Panc1 (cell line): ENCODE results near the gene ZFHX3. TPM values are rescaled to one million over a fixed set of nuclear protein-coding genes. Genes with fewer than 3 reads are reported as not detected.

Experiments used
- ATAC-seq: fragments of 200-7000 bp; cut with Tn5 transposase; 2 replicates; pipeline ENCODE4 v1.9.1; 2020; ENCODE audit warnings: mild to moderate bottlenecking, moderate library complexity
- BruUV-seq: library from RNA; stranded (reverse); fragments of 400-500 nt; replicated peaks from 2 replicates; lab custom pipeline; 2021; lab: Mats Ljungman, UMichigan
- CTCF ChIA-PET: fragments of 300-600 bp; sonication (Branson Sonifier 250); formaldehyde crosslinking; loops from one replicate; lab custom pipeline; 2022; ENCODE audit warnings: antibody characterized with exemption; lab: Charles Lee
- POLR2A ChIA-PET: fragments of 300-600 bp; sonication (Branson Sonifier 250); formaldehyde crosslinking; loops from one replicate; lab custom pipeline; 2022; ENCODE audit warnings: antibody characterized with exemption; lab: Charles Lee
- DNase-seq: peaks from one replicate; pipeline ENCODE4 v3.0.0-alpha.2; 2010; ENCODE audit warnings: low read depth, low spot score
- H3K27ac ChIP-seq: 2 replicates; pipeline ENCODE4 v1.5.1; 2011; ENCODE audit warnings: mild to moderate bottlenecking, low read length, inconsistent platforms
- H3K27me3 ChIP-seq: fragments of 200-500 bp; sonication (Bioruptor generic); 2 replicates; pipeline ENCODE4 v1.6.0; 2014; ENCODE audit warnings: low read length, inconsistent platforms; ENCODE audit not compliant: control insufficient read depth, insufficient read depth
- H3K36me3 ChIP-seq: fragments of 200-500 bp; sonication (Bioruptor generic); 2 replicates; pipeline ENCODE4 v1.5.1; 2014; ENCODE audit warnings: inconsistent platforms, mild to moderate bottlenecking, low read length, moderate library complexity; ENCODE audit not compliant: control insufficient read depth, insufficient read depth
- H3K4me1 ChIP-seq: 2 replicates; pipeline ENCODE4 v1.5.1; 2011; ENCODE audit warnings: inconsistent platforms, mild to moderate bottlenecking, low read length, moderate library complexity; ENCODE audit not compliant: control insufficient read depth, insufficient read depth
- H3K4me3 ChIP-seq, 2 experiments: 2 replicates each; pipeline ENCODE4 v1.5.1; 2011 to 2012; ENCODE audit warnings: low read depth in 2 of 2, low read length in 2 of 2, mild to moderate bottlenecking in 2 of 2, inconsistent platforms in 1 of 2, moderate library complexity in 1 of 2
- H3K9me3 ChIP-seq: fragments of 200-500 bp; sonication (Bioruptor generic); 2 replicates; pipeline ENCODE4 v1.5.1; 2014; ENCODE audit warnings: low read depth, mild to moderate bottlenecking, inconsistent platforms, low read length, moderate library complexity; ENCODE audit not compliant: control insufficient read depth, insufficient read depth
- POLR2AphosphoS5 ChIP-seq: IDR thresholded peaks from 2 replicates; pipeline ENCODE4 v1.6.1; 2012; ENCODE audit warnings: mild to moderate bottlenecking, low read depth, low read length, moderate library complexity
- SIN3A ChIP-seq: IDR thresholded peaks from 2 replicates; pipeline ENCODE4 v1.6.1; 2012; ENCODE audit warnings: low read depth, mild to moderate bottlenecking, low read length, moderate library complexity, borderline replicate concordance; ENCODE audit not compliant: insufficient read depth
- TCF7L2 ChIP-seq: IDR thresholded peaks from 2 replicates; pipeline ENCODE4 v1.6.1; 2011; ENCODE audit warnings: mild to moderate bottlenecking, low read depth, low read length, inconsistent platforms
- in situ Hi-C: cut with HindIII; loops from 2 replicates; pipeline ENCODE4 v1.10.0; 2016; ENCODE audit warnings: low sequenced_read_pairs, low pct_unique_long_range_greater_than_20kb
- intact Hi-C: fragments of 100-400 bp; cut with micrococcal nuclease; formaldehyde crosslinking; loops from one replicate; pipeline ENCODE4 v1.10.0; 2022; ENCODE audit not compliant: unreplicated experiment
- total RNA-seq: library from RNA; stranded (reverse); gene quantifications from one replicate; pipeline ENCODE4 v1.2.1, GENCODE V29; 2021; ENCODE audit not compliant: unreplicated experiment
- TF ChIP-seq, protein P1 (sequence below), 2 experiments: IDR thresholded peaks; 2 replicates each; pipeline ENCODE4 v1.6.1; 2011 to 2012; ENCODE audit warnings: low read depth in 2 of 2, control low read depth in 1 of 2, low read length in 1 of 2, mild to moderate bottlenecking in 1 of 2, moderate library complexity in 1 of 2; ENCODE audit not compliant: insufficient read depth in 1 of 2
- TF ChIP-seq, protein P2 (sequence below): fragments of 450-650 bp; IDR thresholded peaks from 2 replicates; pipeline ENCODE4 v1.5.1; 2017; ENCODE audit warnings: mild to moderate bottlenecking

ZFHX3 gene
- total RNA-seq, 1 experiment from 2014 or later = 7.1 TPM

DNA sequence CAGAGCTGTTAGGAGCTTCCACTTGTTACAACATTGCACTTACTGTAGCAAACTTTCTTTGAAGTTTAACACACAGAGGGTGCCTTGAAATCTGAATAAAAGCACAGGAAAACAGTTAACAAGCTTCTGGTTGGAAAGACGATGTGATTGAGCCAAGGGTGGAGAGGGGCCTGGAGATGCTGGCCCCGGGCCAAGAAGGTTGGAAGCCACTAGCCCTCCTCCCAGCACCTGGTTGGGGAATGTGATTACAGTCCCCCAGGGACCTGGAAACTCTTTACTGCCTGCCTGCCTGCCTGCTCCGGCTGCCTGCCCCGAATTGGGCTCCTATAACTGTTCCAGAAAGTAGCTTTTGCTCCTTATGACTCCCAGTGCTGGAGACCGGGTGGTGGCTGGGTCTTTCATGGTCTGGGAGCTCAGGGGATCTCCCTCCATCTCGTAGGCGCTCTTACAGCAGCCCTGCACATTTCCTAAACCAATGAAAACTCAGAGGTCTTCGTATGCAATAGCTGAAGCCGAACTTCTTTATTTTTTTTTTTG lies 48.0 kb upstream of the ZFHX3 start:
- in situ Hi-C loops (no loop called here), intact Hi-C loops (no loop called here)
- ChIA-PET POLR2A (interaction anchor here (0.6 to 0.7 kb wide), 2 partner anchors 871 to 1610 kb away, joined by 3 to 6 read pairs; no protein-coding TSS in a partner anchor), CTCF (no interaction called here)
- DNase-seq (no peak), ATAC-seq (no peak)
- no TSS peak for BruUV-seq
- Histone ChIP-seq H3K9me3 (no peaks in the 10 kb centered on the region), H3K4me1 (no peaks in the 10 kb centered on the region), H3K27me3 (no peaks in the 10 kb centered on the region; the same call in 1 of the 2 replicates), H3K27ac (no peak overlapping the region), H3K4me3 (no peak overlapping the region), H3K36me3 (no peaks in the 10 kb centered on the region)
- TF ChIP-seq SIN3A (no peak), TCF7L2 (no peak), POLR2AphosphoS5 (no peak)
- TF ChIP-seq, protein P1, sequence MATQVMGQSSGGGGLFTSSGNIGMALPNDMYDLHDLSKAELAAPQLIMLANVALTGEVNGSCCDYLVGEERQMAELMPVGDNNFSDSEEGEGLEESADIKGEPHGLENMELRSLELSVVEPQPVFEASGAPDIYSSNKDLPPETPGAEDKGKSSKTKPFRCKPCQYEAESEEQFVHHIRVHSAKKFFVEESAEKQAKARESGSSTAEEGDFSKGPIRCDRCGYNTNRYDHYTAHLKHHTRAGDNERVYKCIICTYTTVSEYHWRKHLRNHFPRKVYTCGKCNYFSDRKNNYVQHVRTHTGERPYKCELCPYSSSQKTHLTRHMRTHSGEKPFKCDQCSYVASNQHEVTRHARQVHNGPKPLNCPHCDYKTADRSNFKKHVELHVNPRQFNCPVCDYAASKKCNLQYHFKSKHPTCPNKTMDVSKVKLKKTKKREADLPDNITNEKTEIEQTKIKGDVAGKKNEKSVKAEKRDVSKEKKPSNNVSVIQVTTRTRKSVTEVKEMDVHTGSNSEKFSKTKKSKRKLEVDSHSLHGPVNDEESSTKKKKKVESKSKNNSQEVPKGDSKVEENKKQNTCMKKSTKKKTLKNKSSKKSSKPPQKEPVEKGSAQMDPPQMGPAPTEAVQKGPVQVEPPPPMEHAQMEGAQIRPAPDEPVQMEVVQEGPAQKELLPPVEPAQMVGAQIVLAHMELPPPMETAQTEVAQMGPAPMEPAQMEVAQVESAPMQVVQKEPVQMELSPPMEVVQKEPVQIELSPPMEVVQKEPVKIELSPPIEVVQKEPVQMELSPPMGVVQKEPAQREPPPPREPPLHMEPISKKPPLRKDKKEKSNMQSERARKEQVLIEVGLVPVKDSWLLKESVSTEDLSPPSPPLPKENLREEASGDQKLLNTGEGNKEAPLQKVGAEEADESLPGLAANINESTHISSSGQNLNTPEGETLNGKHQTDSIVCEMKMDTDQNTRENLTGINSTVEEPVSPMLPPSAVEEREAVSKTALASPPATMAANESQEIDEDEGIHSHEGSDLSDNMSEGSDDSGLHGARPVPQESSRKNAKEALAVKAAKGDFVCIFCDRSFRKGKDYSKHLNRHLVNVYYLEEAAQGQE (IDR thresholded peaks at IDR 0.05; ENCODE audit: insufficient read depth in 1 of 2, low read depth in 2 of 2, low read length in 1 of 2) = no peak
- TF ChIP-seq, protein P2, sequence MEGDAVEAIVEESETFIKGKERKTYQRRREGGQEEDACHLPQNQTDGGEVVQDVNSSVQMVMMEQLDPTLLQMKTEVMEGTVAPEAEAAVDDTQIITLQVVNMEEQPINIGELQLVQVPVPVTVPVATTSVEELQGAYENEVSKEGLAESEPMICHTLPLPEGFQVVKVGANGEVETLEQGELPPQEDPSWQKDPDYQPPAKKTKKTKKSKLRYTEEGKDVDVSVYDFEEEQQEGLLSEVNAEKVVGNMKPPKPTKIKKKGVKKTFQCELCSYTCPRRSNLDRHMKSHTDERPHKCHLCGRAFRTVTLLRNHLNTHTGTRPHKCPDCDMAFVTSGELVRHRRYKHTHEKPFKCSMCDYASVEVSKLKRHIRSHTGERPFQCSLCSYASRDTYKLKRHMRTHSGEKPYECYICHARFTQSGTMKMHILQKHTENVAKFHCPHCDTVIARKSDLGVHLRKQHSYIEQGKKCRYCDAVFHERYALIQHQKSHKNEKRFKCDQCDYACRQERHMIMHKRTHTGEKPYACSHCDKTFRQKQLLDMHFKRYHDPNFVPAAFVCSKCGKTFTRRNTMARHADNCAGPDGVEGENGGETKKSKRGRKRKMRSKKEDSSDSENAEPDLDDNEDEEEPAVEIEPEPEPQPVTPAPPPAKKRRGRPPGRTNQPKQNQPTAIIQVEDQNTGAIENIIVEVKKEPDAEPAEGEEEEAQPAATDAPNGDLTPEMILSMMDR = no peak

DNA sequence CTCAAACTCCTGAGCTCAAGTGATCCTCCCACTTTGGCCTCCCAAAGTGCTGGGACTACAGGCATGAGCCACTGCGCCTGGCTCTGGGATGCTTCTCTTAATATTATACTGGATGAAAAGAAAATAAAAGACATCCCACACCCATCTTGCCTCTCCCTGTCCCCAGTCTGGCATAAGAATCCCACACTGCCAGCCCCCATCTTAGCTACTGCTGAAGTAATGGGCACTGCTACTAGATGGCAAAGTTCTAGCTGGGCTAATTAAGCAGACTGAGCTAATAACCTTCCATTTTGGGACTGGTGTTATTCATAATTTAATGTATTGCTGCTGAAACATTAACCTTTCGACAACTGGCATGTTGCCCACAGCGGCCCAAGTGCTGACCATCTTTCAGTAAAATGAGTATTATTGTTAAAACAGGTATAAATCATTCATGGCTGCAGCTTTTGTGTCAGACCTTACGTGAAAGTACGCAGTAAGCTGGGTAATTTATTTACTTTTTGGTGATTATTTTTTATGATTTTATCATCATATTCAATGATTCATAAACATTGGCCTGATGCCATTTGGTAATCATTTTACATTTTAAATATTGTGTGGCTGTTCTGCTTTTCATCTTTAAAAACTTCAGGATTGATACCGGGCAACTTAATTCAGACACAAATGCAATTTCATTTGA lies 47.4 kb upstream of the ZFHX3 start:
- DNase-seq (no peak), ATAC-seq (no peak)
- BruUV-seq = no TSS peak
- Histone ChIP-seq H3K9me3 (no peaks in the 10 kb centered on the region), H3K4me1 (no peaks in the 10 kb centered on the region), H3K4me3 (no peak overlapping the region), H3K27ac (no peak overlapping the region), H3K27me3 (no peaks in the 10 kb centered on the region; the same call in 1 of the 2 replicates), H3K36me3 (no peaks in the 10 kb centered on the region)
- POLR2A ChIA-PET = interaction anchor here (0.7 kb wide), 1 partner anchor 872 kb away, joined by 3 read pairs; no protein-coding TSS in a partner anchor
- CTCF ChIA-PET = no interaction called here
- in situ Hi-C loops = no loop called here
- intact Hi-C loops = no loop called here
- TF ChIP-seq TCF7L2 (no peak), SIN3A (no peak), POLR2AphosphoS5 (no peak)
- TF ChIP-seq, protein P2 = no peak
- TF ChIP-seq, protein P1 (IDR thresholded peaks at IDR 0.05; ENCODE audit: insufficient read depth in 1 of 2, low read depth in 2 of 2, low read length in 1 of 2) = no peak
